PC-9 (cell line): ENCODE results near the gene MRPL4.

Source experiments
- CTCF ChIP-seq: fragments of 200-600 bp; sonication (generic); conservative IDR thresholded peaks from 2 replicates; pipeline ENCODE4 v1.6.1; 2017; ENCODE audit warnings: mixed run types, antibody characterized with exemption, mild to moderate bottlenecking, moderate library complexity
- EZH2 ChIP-seq: fragments of 200-600 bp; sonication (generic); IDR thresholded peaks from 2 replicates; pipeline ENCODE4 v1.8.0; 2017; ENCODE audit warnings: antibody characterized with exemption, low read depth

GRCh38 chr19:10256970-10257615, 5.1 kb downstream of the MRPL4 start:
- no peak for TF ChIP-seq CTCF
- TF ChIP-seq EZH2: no peak
